Uterus (tissue), 2 donors: ENCODE results near the gene GPR149.

Source experiments
- POLR2A ChIP-seq, 2 donors: fragments of 450-650 bp; IDR thresholded peaks; one replicate each; pipeline ENCODE4 v1.6.1; 2016; ENCODE audit warnings: antibody characterized with exemption in 2 of 2, mild to moderate bottlenecking in 1 of 2, moderate library complexity in 1 of 2
- TF ChIP-seq, protein P1 (sequence below), 4 experiments: fragments of 200-600 bp in 2 of 4; fragments of 450-650 bp in 2 of 4; sonication (generic) in 2 of 4; IDR thresholded peaks; one replicate each; pipeline ENCODE4 v1.5.1; 2016 to 2019; ENCODE audit warnings: antibody characterized with exemption in 4 of 4, mild to moderate bottlenecking in 2 of 4, moderate library complexity in 1 of 4

DNA sequence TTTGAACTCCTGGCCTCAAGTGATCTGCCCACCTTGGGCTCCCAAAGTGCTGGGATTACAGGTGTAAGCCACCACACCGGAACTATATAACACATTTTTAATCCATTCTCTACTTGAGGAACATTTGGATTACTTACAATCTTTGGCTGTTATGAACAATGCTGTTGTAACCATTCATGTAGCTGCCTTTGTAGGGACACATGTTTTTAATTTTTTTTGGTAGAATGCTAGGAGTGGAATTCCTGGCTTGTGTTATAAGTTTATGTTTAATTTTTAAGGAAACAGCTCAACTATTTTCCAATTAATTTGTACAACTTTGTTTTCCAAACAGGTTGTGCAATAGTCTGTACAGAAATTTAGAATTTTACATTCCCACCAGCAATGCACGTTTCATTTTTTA is 51.7 kb downstream of the GPR149 start:
- TF ChIP-seq, protein P1, sequence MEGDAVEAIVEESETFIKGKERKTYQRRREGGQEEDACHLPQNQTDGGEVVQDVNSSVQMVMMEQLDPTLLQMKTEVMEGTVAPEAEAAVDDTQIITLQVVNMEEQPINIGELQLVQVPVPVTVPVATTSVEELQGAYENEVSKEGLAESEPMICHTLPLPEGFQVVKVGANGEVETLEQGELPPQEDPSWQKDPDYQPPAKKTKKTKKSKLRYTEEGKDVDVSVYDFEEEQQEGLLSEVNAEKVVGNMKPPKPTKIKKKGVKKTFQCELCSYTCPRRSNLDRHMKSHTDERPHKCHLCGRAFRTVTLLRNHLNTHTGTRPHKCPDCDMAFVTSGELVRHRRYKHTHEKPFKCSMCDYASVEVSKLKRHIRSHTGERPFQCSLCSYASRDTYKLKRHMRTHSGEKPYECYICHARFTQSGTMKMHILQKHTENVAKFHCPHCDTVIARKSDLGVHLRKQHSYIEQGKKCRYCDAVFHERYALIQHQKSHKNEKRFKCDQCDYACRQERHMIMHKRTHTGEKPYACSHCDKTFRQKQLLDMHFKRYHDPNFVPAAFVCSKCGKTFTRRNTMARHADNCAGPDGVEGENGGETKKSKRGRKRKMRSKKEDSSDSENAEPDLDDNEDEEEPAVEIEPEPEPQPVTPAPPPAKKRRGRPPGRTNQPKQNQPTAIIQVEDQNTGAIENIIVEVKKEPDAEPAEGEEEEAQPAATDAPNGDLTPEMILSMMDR (IDR thresholded peaks at IDR 0.05): no peak
- TF ChIP-seq POLR2A (IDR thresholded peaks at IDR 0.05): no peak
